K562 (cell line): ENCODE measurements around the gene IL1RN. TPM values are rescaled to one million over a fixed set of nuclear protein-coding genes. Genes with fewer than 3 reads are reported as not detected.

ENCODE experiments used
- DMBX1 ChIP-seq: fragments of 250-450 bp; sonication (Bioruptor Pico); IDR thresholded peaks from 2 replicates; pipeline ENCODE4 v1.8.0; 2022; ENCODE audit warnings: inconsistent platforms, mild to moderate bottlenecking, moderate library complexity, borderline replicate concordance
- EZH2 ChIP-seq: IDR thresholded peaks from 2 replicates; pipeline ENCODE4 v1.6.1; 2012; ENCODE audit warnings: low read depth, mild to moderate bottlenecking, inconsistent platforms, low read length, borderline replicate concordance
- POLR2H ChIP-seq: IDR thresholded peaks from 2 replicates; pipeline ENCODE4 v1.6.1; 2016; ENCODE audit warnings: missing genetic modification characterization, low read depth, mild to moderate bottlenecking, control low read depth, missing compliant biosample characterization, moderate library complexity
- TAF1 ChIP-seq: IDR thresholded peaks from 2 replicates; pipeline ENCODE4 v1.6.1; 2011; ENCODE audit warnings: mild to moderate bottlenecking, low read length, moderate library complexity; ENCODE audit not compliant: insufficient read depth, control insufficient read depth, severe bottlenecking; ENCODE audit errors: extremely low read depth
- TEAD2 ChIP-seq: fragments of 450-650 bp; IDR thresholded peaks from 2 replicates; pipeline ENCODE4 v1.6.1; 2016; ENCODE audit warnings: missing genetic modification characterization, control low read depth, missing compliant biosample characterization
- ZBTB8A ChIP-seq: fragments of 450-650 bp; IDR thresholded peaks from 2 replicates; pipeline ENCODE4 v1.6.1; 2018; ENCODE audit warnings: mild to moderate bottlenecking, moderate library complexity; ENCODE audit not compliant: partially characterized antibody
- ZNF778 ChIP-seq: fragments of 450-650 bp; formaldehyde crosslinking; IDR thresholded peaks from 2 replicates; pipeline ENCODE4 v1.4.0; 2020; ENCODE audit warnings: mild to moderate bottlenecking, moderate library complexity
- polyA plus RNA-seq, 8 experiments: library from polyadenylated mRNA; depleted of rRNA in 4 of 8; stranded (reverse) in 5 of 8; unstranded in 3 of 8; fragments of >200 nt; fragmentation: Nextera tagmentation in 2 of 8; fragmentation: Illumina TruSeq in 1 of 8; extraction: Ambion mirVana in 2 of 8; extraction: Trizol in 1 of 8; gene quantifications; 2 replicates each; pipeline versions ENCODE4 v1.2.1 to v1.2.3, GENCODE V29; 2011 to 2014; ENCODE audit warnings: inconsistent platforms in 1 of 8, missing spikeins in 1 of 8
- total RNA-seq, 7 experiments: library from RNA; depleted of rRNA in 6 of 7; stranded (reverse); fragments of >200 nt in 6 of 7; fragmentation: Illumina TruSeq in 2 of 7; extraction: Trizol in 2 of 7; gene quantifications; 2 replicates each; pipeline versions ENCODE4 v1.2.1 to v1.2.3, GENCODE V29; 2011 to 2021; ENCODE audit warnings: low replicate concordance in 1 of 7
- TF ChIP-seq, protein P1 (sequence below): sonication (generic); formaldehyde crosslinking; IDR thresholded peaks from 2 replicates; pipeline ENCODE4 v1.8.1; 2023; ENCODE audit warnings: mild to moderate bottlenecking, missing genetic modification reagents
- TF ChIP-seq, protein P2 (sequence below): fragments of 450-650 bp; formaldehyde crosslinking; conservative IDR thresholded peaks from 2 replicates; pipeline ENCODE4 v1.4.0; 2022; ENCODE audit warnings: mild to moderate bottlenecking, missing genetic modification characterization
- TF ChIP-seq, protein P3 (sequence below): fragments of 450-650 bp; IDR thresholded peaks from 2 replicates; pipeline ENCODE4 v1.6.1; 2017; ENCODE audit warnings: mild to moderate bottlenecking, moderate library complexity
- TF ChIP-seq, protein P4 (sequence below): fragments of 450-650 bp; IDR thresholded peaks from 2 replicates; pipeline ENCODE4 v1.6.1; 2014; ENCODE audit warnings: low read depth, mild to moderate bottlenecking, moderate library complexity, borderline replicate concordance

Gene IL1RN
- total and polyA plus RNA-seq, 9 of the 15 experiments (the other 6 are each of a cell fraction or from before 2014, with no cell fraction given) = 0.13 TPM; not detected in 8

DNA sequence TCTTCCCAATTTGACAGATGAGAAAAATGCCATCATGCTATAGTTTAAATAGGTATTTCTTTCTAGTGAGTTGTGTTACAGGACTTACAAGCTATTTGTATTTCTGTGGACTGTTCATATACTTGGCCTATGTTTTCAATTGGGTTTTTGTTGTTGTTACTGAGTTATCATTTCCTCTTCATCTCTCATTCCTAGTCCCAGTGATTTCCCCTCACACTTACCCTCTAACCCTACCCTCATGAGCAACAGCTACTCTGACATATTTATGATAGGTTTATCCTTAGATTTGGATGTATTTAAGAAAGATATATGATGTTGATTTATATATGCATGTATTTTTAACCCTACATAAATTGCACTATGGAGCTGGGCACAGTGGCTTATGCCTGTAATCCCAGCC is 35.5 kb downstream of the IL1RN start (continued):
- TF ChIP-seq DMBX1 = no peak
- TF ChIP-seq ZBTB8A = no peak
- TF ChIP-seq, protein P1, sequence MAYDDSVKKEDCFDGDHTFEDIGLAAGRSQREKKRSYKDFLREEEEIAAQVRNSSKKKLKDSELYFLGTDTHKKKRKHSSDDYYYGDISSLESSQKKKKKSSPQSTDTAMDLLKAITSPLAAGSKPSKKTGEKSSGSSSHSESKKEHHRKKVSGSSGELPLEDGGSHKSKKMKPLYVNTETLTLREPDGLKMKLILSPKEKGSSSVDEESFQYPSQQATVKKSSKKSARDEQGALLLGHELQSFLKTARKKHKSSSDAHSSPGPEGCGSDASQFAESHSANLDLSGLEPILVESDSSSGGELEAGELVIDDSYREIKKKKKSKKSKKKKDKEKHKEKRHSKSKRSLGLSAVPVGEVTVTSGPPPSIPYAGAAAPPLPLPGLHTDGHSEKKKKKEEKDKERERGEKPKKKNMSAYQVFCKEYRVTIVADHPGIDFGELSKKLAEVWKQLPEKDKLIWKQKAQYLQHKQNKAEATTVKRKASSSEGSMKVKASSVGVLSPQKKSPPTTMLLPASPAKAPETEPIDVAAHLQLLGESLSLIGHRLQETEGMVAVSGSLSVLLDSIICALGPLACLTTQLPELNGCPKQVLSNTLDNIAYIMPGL (CRISPR knock-in tag) = no peak
- TF ChIP-seq TAF1 = no peak
- no peak for TF ChIP-seq EZH2
- no peak for TF ChIP-seq TEAD2 (tag)
- TF ChIP-seq, protein P2, sequence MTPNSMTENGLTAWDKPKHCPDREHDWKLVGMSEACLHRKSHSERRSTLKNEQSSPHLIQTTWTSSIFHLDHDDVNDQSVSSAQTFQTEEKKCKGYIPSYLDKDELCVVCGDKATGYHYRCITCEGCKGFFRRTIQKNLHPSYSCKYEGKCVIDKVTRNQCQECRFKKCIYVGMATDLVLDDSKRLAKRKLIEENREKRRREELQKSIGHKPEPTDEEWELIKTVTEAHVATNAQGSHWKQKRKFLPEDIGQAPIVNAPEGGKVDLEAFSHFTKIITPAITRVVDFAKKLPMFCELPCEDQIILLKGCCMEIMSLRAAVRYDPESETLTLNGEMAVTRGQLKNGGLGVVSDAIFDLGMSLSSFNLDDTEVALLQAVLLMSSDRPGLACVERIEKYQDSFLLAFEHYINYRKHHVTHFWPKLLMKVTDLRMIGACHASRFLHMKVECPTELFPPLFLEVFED = no peak
- TF ChIP-seq, protein P3, sequence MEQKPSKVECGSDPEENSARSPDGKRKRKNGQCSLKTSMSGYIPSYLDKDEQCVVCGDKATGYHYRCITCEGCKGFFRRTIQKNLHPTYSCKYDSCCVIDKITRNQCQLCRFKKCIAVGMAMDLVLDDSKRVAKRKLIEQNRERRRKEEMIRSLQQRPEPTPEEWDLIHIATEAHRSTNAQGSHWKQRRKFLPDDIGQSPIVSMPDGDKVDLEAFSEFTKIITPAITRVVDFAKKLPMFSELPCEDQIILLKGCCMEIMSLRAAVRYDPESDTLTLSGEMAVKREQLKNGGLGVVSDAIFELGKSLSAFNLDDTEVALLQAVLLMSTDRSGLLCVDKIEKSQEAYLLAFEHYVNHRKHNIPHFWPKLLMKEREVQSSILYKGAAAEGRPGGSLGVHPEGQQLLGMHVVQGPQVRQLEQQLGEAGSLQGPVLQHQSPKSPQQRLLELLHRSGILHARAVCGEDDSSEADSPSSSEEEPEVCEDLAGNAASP = no peak
- TF ChIP-seq, protein P4, sequence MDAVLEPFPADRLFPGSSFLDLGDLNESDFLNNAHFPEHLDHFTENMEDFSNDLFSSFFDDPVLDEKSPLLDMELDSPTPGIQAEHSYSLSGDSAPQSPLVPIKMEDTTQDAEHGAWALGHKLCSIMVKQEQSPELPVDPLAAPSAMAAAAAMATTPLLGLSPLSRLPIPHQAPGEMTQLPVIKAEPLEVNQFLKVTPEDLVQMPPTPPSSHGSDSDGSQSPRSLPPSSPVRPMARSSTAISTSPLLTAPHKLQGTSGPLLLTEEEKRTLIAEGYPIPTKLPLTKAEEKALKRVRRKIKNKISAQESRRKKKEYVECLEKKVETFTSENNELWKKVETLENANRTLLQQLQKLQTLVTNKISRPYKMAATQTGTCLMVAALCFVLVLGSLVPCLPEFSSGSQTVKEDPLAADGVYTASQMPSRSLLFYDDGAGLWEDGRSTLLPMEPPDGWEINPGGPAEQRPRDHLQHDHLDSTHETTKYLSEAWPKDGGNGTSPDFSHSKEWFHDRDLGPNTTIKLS = no peak
- no peak for TF ChIP-seq ZNF778 (CRISPR knock-in tag)
- TF ChIP-seq POLR2H (tag) = no peak
